ENCODE results near the gene PCDHGB3. TPM values are rescaled to one million over a fixed set of nuclear protein-coding genes. Genes with fewer than 3 reads are reported as not detected.
"Not testable (repeated sequence)": the region's sequence is repeated elsewhere in the genome, so short reads cannot be mapped to it uniquely, and the experiment has no call there.

PCDHGB3 gene
- total RNA-seq, 1 donor from 2014 or later: 0.19 TPM

- Mint-ChIP-seq H3K9me3 (ENCODE audit: unreplicated experiment) (peaks cover 28% of the 10 kb centered on the region), H3K4me3 (ENCODE audit: unreplicated experiment) (no peak within 1 kb of the TSS), H3K27me3 (ENCODE audit: unreplicated experiment) (no peaks in the 10 kb centered on the region), H3K4me1 (ENCODE audit: unreplicated experiment) (no peaks in the 10 kb centered on the region), H3K27ac (ENCODE audit: unreplicated experiment) (no peak within 1 kb of the TSS), H3K36me3 (ENCODE audit: unreplicated experiment) (no peaks in the 10 kb centered on the region)
- DNase-seq (ENCODE audit: extremely low spot score, unreplicated experiment): no peak
- TF ChIP-seq CTCF (IDR thresholded peaks at IDR 0.05): no peak
Measured at GRCh38 chr5:141382469-141383294, 12.6 kb downstream of the PCDHGB3 start, which contains the start of gene PCDHGA7. TSS of gene PCDHGA7 (plus strand) at chr5:141382742. CDS start at chr5:141382900, 158 bp downstream.

GRCh38 chr5:141383345-141383744 lies 13.3 kb downstream of the PCDHGB3 start:
- H3K4me1 Mint-ChIP-seq (ENCODE audit: unreplicated experiment): no peaks in the 10 kb centered on the region
- H3K27me3 Mint-ChIP-seq (ENCODE audit: unreplicated experiment): no peaks in the 10 kb centered on the region
- peaks cover 30% of the 10 kb centered on the region for H3K9me3 Mint-ChIP-seq (ENCODE audit: unreplicated experiment)
- no peak for DNase-seq (ENCODE audit: extremely low spot score, unreplicated experiment)
- no peak overlapping the region for H3K4me3 Mint-ChIP-seq (ENCODE audit: unreplicated experiment)
- no peak overlapping the region for H3K27ac Mint-ChIP-seq (ENCODE audit: unreplicated experiment)
- TF ChIP-seq CTCF (IDR thresholded peaks at IDR 0.05): no peak
- H3K36me3 Mint-ChIP-seq (ENCODE audit: unreplicated experiment): peaks cover under 1% of the 10 kb centered on the region

GRCh38 chr5:141384471-141385267 lies 14.6 kb downstream of the PCDHGB3 start:
- DNase-seq (ENCODE audit: extremely low spot score, unreplicated experiment): no peak

GRCh38 chr5:141387557-141388311 lies 17.7 kb downstream of the PCDHGB3 start, which contains the start of gene PCDHGB4:
TSS of gene PCDHGB4 (plus strand) at chr5:141387698. CDS start at chr5:141387885, 187 bp downstream.
- not testable (repeated sequence) for H3K36me3 Mint-ChIP-seq (ENCODE audit: unreplicated experiment); H3K4me1 Mint-ChIP-seq (ENCODE audit: unreplicated experiment); DNase-seq (ENCODE audit: extremely low spot score, unreplicated experiment); H3K27me3 Mint-ChIP-seq (ENCODE audit: unreplicated experiment)
- H3K4me3 Mint-ChIP-seq (ENCODE audit: unreplicated experiment): peak within 1 kb of the TSS; percentile 64
- peaks cover 34% of the 10 kb centered on the region for H3K9me3 Mint-ChIP-seq (ENCODE audit: unreplicated experiment)
- peak within 1 kb of the TSS; percentile 23 for H3K27ac Mint-ChIP-seq (ENCODE audit: unreplicated experiment)
- TF ChIP-seq CTCF (IDR thresholded peaks at IDR 0.05): peak; percentile 46

More at GRCh38 chr5:141384471-141385267, 14.6 kb downstream of the PCDHGB3 start:
- Mint-ChIP-seq H3K9me3 (ENCODE audit: unreplicated experiment) (peaks cover 25% of the 10 kb centered on the region), H3K36me3 (ENCODE audit: unreplicated experiment) (peaks cover 3% of the 10 kb centered on the region), H3K27me3 (ENCODE audit: unreplicated experiment) (no peaks in the 10 kb centered on the region), H3K27ac (ENCODE audit: unreplicated experiment) (no peak overlapping the region), H3K4me1 (ENCODE audit: unreplicated experiment) (no peaks in the 10 kb centered on the region), H3K4me3 (ENCODE audit: unreplicated experiment) (no peak overlapping the region)
- TF ChIP-seq CTCF (IDR thresholded peaks at IDR 0.05): no peak
